Hindlimb muscle (tissue), 1 donor: ENCODE measurements around the gene TANGO6. TPM values are rescaled to one million over a fixed set of nuclear protein-coding genes. Genes with fewer than 3 reads are reported as not detected.
"Not testable (repeated sequence)": the region's sequence is repeated elsewhere in the genome, so short reads cannot be mapped to it uniquely, and the experiment has no call there.

Source experiments
- DNase-seq: peaks from one replicate; pipeline ENCODE4 v3.0.0-alpha.2; 2013
- polyA plus RNA-seq: library from polyadenylated mRNA; unstranded; fragments of 120-200 nt; gene quantifications from one replicate; pipeline ENCODE4 v1.2.1, GENCODE V29; 2013; ENCODE audit not compliant: insufficient read length

The TANGO6 gene
- polyA plus RNA-seq, 1 donor, result 7.5 TPM

DNA sequence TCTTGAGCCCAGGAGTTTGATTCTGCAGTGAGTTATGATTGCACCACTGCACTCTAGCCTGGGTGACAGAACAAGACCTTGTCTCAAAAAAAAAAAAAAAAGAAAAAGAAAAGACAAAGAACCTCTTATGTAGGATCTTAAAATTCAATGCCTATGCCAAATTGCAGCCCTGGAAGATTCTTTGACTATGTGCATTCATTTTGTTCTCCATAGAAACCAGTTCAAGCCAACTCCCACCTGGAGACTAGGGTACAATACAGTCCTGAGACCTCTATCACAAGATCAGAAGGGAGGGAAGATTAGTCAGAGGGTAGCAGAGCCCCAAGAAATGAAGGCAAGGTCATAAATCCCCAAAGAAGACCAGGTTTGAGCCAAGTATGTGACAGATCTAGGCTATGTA is 171.5 kb downstream of the TANGO6 start:
- DNase-seq, result no peak

DNA sequence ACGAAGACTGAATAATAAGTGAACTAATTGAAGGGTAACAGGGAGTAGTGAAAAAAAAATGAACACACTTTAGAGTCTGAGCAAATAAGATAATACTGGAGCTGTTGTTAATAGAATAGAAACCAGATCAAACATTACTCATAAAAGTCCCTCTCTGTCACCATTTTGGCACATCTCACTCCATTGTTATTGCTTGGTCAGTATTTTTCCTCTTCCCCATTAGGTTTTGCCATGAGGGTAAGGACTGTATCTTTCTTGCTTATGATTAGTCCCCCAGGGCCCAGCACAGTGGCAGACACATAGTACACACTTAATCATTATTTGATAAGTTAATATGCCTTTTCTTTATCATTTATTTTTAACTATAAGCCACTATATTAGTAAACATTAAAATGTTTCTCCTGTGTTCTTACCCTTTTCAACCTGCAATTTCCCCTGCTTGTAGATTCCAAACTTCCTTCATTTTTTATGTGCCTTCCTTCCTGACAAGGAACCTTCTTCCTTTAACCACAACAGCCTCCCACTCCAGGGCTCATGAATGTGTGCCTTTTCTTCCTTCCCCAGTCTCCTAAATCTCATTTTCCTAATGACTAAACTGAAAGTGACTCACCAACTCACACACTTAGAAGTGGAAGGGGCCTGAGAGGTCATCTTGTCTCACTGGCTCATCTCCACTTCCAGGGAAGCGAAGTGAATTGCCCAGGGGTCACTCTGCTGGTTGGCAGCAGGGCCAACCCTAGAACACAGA is 173.9 kb downstream of the TANGO6 start:
- no peak for DNase-seq

DNA sequence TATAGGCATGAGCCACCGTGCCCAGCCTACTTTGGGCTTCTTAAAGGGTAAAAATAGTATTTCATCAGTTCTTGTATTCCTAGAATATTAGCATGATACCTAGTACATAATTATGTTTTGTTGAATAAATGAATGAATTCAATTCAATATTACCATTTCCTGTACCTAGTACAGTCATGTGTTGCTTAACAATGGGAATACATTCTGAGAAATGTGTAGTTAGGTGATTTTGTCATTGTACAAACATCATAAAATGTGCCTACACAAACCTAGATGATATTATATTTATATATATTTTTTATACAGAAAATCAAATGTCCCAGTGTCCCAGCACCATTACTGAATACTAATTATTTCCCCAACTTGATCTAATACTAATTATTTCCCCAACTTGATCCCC is 176.5 kb downstream of the TANGO6 start:
- DNase-seq, result no peak

DNA sequence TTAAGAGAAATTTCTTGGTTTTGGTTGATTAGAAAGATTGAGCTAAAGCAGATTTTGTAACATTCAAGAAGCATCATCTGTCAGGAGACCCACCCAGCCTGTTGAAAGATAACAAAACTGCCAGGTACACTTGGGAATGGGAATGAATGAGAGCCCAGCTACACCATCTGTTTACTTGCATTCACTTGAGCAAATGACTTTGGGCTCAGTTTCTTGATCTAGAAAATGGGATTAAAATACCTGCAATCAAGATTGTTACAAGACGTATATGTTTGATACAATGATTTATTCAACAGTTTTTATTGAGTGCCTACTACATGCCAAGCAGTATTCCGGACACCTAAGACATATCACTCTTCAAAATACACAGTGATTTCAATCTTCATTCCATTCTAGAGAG is 185.8 kb downstream of the TANGO6 start:
- DNase-seq, result no peak

DNA sequence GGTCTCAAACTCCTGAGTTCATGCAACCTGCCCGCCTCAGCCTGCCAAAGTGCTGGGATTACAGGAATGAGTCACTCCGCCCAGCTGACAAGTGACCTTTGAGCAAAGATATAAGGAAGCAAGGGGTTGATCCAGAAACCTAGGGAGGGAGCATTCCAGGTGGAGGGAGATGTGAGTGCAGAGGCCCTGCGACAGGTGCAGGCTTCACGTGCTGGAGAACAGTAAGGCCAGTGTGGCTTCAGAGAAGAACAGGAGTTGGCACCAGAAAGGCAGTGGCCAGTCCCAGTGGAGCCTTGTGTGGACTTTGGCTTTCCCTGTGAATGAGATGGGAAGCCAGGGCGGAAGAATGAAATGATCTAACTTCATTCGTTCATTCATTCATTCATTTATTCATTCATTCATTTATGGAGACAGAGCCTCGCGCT is 188.6 kb downstream of the TANGO6 start:
- no peak for DNase-seq

DNA sequence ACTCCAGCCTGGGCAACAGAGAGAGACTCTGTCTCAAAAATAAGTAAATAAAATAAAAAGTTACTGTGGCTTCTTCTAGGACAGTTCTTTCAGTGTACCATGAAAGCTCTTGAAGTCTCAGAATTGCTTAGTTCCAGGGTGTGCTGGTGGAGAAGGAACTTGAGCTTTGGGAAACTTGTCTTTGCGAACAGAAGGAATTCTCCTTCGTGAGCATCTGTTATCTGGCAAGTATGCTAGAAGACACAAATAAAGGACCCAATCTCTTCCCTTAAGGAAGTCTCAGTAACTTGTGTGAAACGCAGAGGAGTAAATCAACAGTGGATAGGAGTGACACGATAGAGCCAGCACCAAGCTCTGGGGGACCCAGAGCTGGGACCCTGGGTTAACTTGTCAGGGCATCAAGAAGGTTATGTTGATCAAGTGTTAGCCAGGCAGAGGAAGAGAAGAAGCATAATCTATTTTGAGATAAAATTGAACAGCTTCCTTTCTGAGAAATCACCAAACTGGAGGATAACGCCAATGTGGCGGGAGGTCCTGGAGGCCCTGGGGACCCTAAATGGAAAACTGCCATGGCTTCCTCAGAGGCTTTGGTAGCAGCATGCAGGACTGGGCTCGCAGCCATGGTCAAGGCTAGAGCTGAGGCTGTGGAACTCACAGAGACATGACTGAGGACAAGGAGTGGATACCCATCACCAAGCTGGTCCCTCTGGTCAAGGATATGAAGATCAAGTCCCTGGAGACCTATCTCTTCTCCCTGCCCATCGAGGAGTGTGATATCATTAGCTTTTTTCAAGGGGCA is 190.0 kb downstream of the TANGO6 start:
- no peak for DNase-seq

DNA sequence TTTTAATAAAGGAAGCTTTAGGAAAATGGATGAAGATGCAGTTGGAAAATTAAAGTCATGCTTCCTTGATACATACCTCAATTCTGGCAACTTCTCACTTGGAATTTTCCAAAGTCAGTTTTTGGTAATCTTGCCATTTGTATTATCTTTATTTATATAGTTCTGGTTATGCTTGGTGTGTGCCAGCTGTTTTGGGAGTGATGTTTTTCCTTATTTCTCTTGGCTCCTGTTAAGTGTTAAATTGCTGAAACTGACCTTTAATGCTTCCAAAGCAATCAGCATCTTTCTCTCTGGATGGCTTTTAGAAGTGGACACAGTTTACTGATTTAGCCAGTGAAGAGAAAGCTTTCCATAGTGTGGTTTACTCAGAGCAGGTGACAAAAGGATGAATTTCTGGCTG is 192.0 kb downstream of the TANGO6 start:
- DNase-seq, result no peak

DNA sequence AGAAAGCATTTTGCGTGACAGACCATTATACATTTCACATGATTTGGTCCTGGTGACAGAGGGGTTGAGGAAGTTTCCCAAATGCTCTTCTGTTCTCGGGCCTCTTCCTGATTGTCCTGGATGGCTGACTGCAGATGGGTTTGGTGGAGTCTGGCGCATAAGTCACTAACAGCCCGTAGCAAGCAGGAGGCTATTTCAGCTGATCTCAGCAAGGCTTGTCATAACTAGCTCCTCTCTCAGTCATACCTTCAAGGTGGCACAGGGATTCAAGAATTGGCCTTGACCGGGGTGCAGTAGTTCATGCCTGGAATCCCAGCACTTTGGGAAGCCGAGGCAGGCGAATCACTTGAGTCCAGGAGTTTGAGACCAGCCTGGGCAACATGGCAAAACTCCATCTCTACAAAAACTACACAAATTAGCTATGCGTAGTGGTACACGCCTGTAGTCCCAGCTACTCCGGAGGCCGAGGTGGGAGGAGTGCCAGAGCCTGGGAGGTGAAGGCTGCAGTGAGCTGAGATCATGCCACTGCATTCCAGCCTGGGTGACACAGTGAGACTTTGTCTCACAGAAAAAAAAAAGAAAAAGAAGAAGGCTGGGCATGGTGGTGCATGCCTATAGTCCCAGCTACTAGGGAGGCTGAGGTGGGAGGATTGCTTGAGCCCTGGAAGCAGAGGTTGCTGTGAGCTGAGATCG is 193.2 kb downstream of the TANGO6 start:
- DNase-seq, result no peak

DNA sequence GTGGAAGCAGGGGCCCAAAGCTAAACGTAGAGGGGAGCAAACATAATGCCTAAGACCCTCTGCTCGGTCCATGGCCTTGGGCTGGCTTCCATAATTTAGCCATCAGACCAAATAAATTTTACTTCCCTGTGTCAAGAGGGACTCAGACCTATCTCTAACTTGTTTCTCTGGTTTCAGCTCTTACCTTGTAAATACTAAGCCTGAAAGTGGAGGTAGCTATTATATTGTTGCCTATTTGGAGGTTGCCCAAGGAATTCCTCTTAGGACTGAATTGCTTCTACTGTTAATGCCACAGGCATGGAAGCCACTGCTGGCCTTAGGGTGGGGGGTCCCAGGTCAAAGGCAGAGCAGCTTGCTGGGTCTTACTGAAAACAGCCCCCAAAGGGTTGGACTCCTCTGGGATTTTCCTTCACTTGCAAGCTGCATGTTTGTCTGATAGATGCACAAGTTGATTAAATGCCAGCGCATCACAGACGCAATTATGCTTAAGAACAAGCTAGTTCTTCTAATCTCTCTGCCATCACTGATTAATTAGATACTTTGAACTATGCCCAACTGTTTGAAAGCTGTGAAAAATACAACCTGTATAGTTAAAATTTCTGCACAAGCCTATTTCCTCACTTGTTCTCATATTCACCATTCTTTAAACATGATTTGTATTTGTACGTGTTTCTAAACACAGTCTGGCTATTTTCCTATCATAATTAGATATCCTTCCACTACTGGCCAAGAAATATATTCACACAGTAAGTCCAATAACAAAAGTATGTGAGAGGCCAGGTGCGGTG is 194.2 kb downstream of the TANGO6 start:
- DNase-seq, result no peak

DNA sequence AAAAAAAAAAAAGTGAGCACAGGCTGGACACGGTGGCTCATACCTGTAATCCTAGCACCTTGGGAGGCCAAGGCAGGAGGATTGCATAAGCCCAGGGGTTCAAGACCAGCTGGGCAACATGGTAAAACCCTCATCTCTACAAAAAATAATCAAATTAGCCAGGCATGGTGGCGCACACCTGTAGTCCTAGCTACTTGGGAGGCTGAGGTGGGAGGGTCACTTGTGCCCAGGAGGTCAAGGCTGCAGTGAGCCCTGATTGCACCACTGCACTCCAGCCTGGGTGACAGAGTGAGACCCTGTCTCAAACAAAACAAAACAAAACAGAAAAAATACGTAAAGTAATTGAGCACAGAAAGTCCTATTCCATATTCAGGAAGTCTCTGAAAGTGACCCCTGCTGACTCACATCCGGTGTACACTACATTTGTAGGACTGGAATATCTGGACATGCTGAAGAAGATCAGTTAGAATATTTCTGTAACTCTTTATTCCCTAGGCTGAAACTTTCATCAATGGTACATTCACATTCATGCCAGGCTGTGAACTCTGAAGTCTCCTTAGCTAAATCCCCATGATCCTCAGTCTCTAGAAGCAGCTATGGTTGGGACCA is 196.1 kb downstream of the TANGO6 start:
- no peak for DNase-seq

DNA sequence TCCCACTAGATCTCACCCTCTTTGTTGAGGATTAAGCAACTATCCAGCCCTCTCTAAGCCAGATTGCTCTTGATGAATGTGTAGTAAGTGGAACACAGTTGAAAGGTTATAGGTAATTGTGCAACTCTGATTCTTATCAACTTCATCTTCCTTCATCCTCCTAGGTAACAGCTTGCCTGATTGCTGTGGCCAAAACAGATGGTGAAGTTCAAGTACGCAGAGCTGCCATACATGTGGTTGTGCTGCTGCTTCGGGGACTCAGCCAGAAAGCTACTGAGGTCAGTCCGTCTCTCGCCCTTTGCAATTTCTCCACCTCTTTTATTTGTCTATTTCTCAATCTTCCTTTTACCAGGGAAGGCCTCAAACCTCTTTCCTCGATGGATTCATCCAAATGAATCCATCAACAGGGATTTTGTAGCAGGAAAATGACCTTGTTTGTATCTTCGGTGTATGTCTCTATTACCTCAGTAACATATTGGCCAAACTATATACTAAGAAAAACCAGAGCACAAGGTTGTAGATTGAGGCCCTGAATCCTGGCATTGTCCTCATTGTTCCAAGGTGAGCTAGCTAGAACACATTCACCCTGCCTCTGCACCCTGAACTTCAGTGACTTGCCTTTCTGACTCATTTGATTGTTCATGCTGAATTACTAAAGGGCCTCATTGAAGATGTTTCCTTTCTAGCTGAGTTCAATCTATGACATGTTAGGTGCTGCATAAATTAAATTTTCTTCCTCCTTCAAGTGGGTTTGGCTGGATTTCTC is 197.0 kb downstream of the TANGO6 start:
- no peak for DNase-seq

DNA sequence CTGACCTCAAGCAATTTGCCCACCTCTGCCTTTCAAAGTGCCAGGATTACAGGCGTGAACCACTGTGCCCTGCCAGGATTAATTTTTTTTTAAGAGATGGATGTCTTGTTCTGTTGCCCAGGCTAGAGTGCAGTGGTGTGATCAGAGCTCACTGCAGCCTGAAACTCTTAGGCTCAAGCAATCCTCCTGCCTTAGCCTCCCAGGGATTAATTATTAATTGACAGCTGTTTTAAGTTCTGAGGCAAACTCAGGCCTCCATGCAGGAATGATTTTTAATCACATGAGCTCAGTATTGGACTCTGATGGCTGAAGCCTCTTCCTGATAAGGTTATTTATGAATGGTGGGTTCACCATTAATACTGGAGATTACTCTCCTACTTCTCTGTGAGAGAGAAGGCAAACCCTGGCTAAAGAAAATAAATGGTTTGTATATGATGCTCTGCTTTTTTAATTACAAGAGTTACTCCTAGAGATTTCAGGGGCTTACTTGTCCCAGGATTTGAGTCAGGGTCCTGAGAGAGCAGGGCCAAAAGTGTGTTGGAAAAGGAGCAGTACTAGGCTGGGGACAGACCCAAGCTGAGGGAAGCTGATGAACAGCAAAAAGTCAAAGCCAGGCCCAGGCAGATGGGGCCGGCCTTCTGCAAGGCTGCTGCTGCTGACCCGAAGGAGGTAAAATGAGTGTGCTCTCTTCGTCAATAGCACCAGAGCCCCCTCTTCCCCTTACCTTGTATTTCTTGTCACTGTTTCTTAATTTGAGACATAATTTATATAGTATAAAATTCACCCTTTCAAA is 205.2 kb downstream of the TANGO6 start:
- DNase-seq, result no peak

DNA sequence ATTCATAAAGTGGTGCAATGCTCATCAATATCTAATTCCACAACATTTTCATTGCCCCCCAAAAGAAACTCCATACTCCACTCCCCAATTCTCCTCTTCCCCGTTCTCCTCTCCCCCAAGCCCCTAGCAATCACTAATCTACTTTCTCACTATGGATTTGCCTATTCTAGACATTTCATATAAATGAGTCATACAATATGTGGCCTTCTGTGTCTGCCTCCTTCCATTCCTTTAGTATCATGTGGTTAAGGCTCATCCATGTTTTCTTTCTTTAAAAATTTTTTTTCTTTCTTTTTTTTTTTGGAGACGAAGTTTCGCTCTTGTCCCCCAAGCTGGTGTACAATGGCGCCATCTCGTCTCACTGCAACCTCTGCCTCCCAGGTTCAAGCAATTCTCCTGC is 205.8 kb downstream of the TANGO6 start:
- no peak for DNase-seq

DNA sequence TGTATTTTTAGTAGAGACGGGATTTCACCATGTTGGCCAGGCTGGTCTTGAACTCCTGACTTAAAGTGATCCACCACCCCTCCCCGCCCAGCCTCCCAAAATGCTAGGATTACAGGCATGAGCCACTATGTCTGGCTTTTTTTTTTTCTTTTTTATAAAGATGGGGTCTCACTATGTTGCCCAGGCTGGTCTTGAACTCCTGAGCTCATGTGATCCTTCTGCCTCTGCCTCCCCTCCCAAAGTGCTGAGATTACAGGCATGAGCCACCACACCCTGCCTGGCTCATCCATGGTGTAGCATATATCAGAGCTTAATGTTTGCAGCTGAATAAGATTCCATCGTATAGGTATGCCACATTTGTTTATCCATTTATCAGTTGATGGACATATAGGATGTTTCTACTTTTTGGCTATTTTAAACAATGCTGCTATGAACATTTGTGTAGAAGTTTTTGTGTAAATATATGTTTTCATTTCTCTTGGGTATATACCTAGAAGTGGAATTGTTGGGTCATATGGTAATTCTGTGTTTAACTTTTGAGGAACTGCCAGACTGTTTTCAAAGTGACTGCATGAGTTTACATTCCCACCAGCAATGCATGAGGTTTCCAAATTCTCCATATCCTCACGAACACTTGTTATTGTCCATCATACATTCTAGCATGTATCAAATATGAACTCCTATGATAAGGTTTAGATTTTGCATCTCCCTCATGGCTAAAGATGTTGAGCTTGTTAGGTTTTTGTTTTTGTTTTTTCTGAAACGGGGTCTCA is 206.5 kb downstream of the TANGO6 start:
- DNase-seq, result no peak

DNA sequence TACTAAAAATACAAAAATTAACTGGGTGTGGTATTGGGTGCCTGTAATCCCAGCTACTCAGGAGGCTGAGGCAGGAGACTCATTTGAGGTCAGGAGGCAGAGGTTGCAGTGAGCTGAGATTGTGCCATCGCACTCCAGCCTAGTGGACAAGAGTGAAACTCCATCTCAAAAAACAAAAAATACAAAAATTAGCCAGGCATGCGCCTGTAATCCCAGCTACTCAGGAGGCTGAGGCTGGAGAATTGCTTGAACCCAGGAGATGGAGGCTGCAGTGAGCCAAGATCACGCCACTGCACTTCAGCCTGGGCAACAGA is 208.1 kb downstream of the TANGO6 start:
- DNase-seq, result not testable (repeated sequence)

DNA sequence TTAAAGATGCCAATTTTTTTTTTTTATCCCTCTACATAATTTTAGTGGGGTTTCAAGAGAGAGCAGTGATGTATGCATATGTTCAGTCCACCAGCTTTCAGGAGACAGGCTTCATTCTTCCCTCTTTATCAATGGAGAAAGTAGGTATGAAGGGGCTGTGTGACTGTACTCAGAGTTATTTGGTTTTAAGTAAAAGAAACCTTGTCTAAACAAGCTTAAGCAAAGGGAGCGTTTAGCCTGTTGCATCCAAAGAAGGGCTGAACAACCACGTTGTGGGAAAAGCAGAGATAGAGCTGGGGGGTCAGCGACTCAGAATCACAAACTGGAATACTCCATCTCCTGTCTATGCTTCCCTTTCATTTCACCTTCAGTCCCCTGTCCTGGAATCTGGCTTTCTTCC is 211.7 kb downstream of the TANGO6 start:
- DNase-seq, result no peak

DNA sequence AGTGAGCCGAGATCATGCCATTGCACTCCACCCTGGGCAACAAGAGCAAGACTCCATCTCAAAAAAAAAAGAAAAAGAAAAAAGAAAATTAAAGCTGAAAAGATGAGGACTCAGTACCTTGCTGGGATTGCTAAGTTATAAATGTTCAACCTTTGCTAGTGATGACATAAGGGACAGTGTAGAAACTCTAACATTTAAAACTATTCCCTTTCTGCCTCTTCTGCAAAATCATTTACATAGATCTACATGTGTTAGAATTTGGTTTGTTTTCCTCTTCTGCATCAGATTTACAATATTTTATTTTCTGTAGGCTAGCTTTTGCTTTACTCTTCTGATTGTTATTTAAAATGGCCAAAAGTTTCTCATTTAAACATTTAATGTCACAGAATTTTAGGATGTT is 212.6 kb downstream of the TANGO6 start:
- no peak for DNase-seq

DNA sequence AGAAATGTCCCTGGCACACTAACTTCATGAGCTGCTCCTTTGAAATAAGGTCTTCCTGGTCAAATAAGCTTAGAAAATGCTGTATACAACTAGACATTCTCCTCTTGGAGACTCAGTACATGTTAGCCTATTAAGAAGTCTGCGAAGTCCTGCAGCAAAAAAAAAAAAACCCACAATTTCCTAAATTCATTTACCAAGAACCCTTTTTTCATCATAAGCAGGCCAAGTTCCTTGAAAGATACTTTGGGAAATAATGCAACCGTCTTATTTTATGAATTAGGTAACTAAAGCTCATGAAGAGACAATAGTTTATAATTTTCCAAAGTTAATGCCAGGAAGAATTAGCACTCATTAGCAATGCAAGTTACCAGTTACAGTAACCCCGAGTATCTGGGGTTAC is 213.1 kb downstream of the TANGO6 start:
- no peak for DNase-seq

DNA sequence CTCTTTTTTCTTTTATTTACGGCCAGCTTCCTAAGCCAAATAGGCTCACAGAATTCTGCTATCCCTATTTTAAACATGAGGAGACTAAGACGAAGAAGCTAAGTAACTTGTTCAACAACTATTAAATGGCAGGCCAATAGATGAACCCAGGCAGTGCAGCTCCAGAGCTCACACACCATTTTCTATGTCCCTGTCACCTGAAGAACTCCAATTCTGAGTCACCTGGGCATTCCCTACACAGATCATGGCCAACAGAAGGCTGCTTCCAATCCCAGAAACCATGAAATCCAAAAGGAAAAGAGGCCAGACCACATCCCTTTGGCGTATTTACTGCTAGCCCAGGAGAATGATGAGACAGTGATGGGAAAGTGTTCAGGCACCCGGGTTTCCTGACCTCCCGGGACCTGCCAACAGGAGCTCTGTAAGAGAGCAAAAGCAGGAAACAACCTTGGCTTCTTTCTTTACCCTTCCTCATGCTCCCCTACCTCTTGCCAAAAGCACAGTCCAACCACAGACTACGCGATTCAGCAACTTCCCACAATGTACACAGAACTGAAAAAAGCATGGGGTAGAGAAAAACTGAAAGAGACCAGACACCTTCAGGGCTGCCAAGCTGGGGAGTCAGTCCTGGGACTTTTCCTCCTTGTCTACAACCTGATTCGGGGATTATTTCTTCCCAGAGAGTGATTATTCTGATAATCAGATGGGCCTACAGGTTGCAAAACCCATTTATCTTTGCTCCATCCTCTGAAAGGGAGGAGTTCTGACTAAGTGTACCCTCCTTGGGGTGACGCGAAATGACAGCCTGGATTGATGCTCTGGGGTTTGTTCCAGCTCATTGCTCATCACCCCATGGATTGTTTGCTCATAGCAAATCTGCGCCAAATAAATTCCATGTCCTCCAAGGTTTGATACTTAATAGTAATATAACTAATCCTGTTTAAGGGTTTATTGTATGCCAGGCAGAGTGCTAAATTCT is 214.4 kb downstream of the TANGO6 start:
- no peak for DNase-seq
